ENCODE results near the gene DDX51.

The DDX51 gene

DNA sequence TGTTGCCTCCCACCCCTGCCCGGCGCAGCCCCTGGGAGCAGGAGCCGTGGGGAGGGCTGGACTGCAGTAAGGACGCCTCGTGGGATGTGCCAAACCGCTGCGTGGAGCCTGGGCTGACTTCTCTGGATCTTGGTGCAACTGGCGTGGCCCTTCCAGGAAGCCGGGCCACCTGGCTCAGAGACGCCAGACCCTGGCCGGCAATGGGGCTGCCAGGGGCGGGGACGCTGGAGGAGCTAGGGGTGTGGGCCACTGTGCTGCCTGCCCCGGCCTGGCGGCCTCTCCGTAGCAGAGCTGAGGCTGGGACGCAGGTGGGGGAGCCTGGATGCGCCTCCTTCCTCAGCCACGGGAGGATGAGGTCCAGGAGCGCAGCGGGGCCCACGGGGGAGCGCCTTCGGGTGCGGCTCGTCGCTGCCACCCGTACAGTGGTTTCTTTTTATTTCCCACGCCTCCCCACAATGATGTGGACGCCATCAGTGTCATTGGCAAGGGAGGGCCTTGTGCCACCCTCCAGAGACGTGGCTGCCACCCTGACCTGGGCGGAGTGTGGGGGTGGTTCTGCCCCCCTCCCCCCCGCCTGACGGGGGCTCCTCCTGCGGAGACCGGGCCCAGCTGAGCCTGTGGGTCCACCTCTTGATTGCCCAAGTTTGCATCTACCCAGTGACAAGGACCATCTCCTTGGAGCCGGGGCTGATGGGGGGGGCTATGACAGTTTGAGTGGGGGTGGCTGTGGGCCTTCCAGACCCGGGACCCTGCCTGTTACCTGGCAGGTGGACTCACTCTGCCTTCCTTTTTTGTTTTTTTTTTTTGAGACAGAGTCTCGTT is 11.3 kb downstream of the DDX51 start:
- no peak overlapping the region for H3K23ac ChIP-seq (ENCODE audit: low read length)
- no peak overlapping the region for H2BK120ac ChIP-seq (ENCODE audit: low read depth, low read length)
- no peak overlapping the region for H3K4me2 ChIP-seq (ENCODE audit: low read length)
- DNase-seq, result no peak
- H3K4ac ChIP-seq (ENCODE audit: low read depth, low read length), result no peak overlapping the region
- no peak overlapping the region for H3K56ac ChIP-seq (ENCODE audit: low read length)
- no peak overlapping the region for H4K5ac ChIP-seq (ENCODE audit: low read length)
- H3K27ac ChIP-seq (ENCODE audit: low read depth, low read length), result no peak overlapping the region
- H3K36me3 ChIP-seq (ENCODE audit: control insufficient read depth, insufficient read depth, low read length), result no peaks in the 10 kb centered on the region
- no peaks in the 10 kb centered on the region for H3K79me2 ChIP-seq (ENCODE audit: control insufficient read depth, insufficient read depth, low read length)
- H3K4me1 ChIP-seq (ENCODE audit: control insufficient read depth, low read depth, low read length), result no peaks in the 10 kb centered on the region
- no peak overlapping the region for H4K8ac ChIP-seq (ENCODE audit: low read depth, low read length)
- H2BK15ac ChIP-seq (replicated peaks; ENCODE audit: low read depth), result no peak overlapping the region
- H3K9ac ChIP-seq (ENCODE audit: low read length), result no peak overlapping the region
- no CpG with 5 or more reads among the region's 39 CpGs for WGBS (ENCODE audit: extremely low coverage, insufficient coverage, low lambda C conversion rate)
- H2AK5ac ChIP-seq (ENCODE audit: low read length), result no peak overlapping the region
- no peak overlapping the region for H2BK5ac ChIP-seq (ENCODE audit: low read length)
- no peak overlapping the region for H3K18ac ChIP-seq (ENCODE audit: low read length)
- H3K27me3 ChIP-seq (ENCODE audit: insufficient read depth, low read length, poor library complexity), result no peaks in the 10 kb centered on the region
- H3K79me1 ChIP-seq (ENCODE audit: low read length), result no peaks in the 10 kb centered on the region
- H3K4me3 ChIP-seq (ENCODE audit: low read length), result no peak overlapping the region

DNA sequence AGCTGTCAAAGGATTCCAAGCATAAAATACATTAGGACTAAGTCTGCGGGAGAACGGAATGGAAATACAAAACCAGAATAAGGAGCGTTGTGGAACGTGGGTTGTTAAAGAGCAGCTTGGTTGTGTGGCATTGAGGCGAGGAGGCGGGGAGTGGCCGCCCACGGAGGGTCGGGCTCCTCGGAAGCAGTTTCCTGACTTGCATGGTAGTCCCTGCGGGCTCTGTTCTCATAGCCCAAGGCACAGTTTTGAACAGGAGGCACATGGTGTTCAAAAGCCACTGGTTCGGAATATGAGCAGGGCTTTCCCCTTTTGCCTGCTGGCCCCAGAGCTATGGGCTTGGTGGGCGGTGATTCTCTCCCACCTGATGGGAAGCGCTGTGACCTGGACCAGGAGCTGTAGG is 12.2 kb downstream of the DDX51 start:
- 100% methylated on average over 3 of the region's 14 CpGs for WGBS (ENCODE audit: extremely low coverage, insufficient coverage, low lambda C conversion rate)
- no peak overlapping the region for H2BK120ac ChIP-seq (ENCODE audit: low read depth, low read length)
- DNase-seq, result no peak

DNA sequence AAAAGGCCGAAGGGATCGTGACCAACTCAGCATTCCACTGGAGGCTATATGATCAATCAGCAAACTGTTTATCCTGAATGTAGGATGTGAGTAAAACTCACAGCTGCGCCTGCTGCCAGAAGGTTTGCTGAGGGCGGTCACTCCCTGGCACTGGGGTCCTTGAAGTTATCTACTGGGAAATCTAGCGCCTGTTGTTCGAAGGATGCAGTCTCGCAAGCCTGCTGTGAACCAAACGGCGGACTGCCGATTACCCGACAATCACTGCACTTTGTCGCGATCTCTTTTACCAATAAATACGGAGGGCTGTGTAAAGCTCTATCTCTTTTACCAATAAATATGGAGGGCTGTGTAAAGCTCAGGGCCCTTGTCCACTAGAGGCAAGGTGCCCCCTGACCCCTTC is 12.9 kb downstream of the DDX51 start:
- Histone ChIP-seq H3K27ac (ENCODE audit: low read depth, low read length) (no peak overlapping the region), H3K23ac (ENCODE audit: low read length) (no peak overlapping the region), H3K4me2 (ENCODE audit: low read length) (no peak overlapping the region), H3K4ac (ENCODE audit: low read depth, low read length) (no peak overlapping the region), H3K56ac (ENCODE audit: low read length) (no peak overlapping the region), H2BK15ac (replicated peaks; ENCODE audit: low read depth) (no peak overlapping the region), H3K4me1 (ENCODE audit: control insufficient read depth, low read depth, low read length) (no peaks in the 10 kb centered on the region), H3K27me3 (ENCODE audit: insufficient read depth, low read length, poor library complexity) (no peaks in the 10 kb centered on the region), H3K36me3 (ENCODE audit: control insufficient read depth, insufficient read depth, low read length) (peaks cover 7% of the 10 kb centered on the region), H2AK5ac (ENCODE audit: low read length) (no peak overlapping the region), H2BK5ac (ENCODE audit: low read length) (no peak overlapping the region), H3K79me1 (ENCODE audit: low read length) (no peaks in the 10 kb centered on the region), H4K5ac (ENCODE audit: low read length) (no peak overlapping the region), H3K4me3 (ENCODE audit: low read length) (no peak overlapping the region), H4K8ac (ENCODE audit: low read depth, low read length) (no peak overlapping the region), H3K18ac (ENCODE audit: low read length) (no peak overlapping the region), H3K79me2 (ENCODE audit: control insufficient read depth, insufficient read depth, low read length) (no peaks in the 10 kb centered on the region), H2BK120ac (ENCODE audit: low read depth, low read length) (no peak overlapping the region), H3K9ac (ENCODE audit: low read length) (no peak overlapping the region)
- DNase-seq, result no peak
- no CpG with 5 or more reads among the region's 14 CpGs for WGBS (ENCODE audit: extremely low coverage, insufficient coverage, low lambda C conversion rate)

More for the DNA sequence above, 12.2 kb downstream of the DDX51 start:
- H3K79me1 ChIP-seq (ENCODE audit: low read length), result no peaks in the 10 kb centered on the region
- H3K56ac ChIP-seq (ENCODE audit: low read length), result no peak overlapping the region
- H3K23ac ChIP-seq (ENCODE audit: low read length), result no peak overlapping the region
- no peak overlapping the region for H4K8ac ChIP-seq (ENCODE audit: low read depth, low read length)
- H3K4ac ChIP-seq (ENCODE audit: low read depth, low read length), result no peak overlapping the region
- no peak overlapping the region for H3K4me2 ChIP-seq (ENCODE audit: low read length)
- no peaks in the 10 kb centered on the region for H3K27me3 ChIP-seq (ENCODE audit: insufficient read depth, low read length, poor library complexity)
- no peak overlapping the region for H2BK5ac ChIP-seq (ENCODE audit: low read length)
- no peak overlapping the region for H2AK5ac ChIP-seq (ENCODE audit: low read length)
- no peak overlapping the region for H4K5ac ChIP-seq (ENCODE audit: low read length)
- no peaks in the 10 kb centered on the region for H3K4me1 ChIP-seq (ENCODE audit: control insufficient read depth, low read depth, low read length)
- H2BK15ac ChIP-seq (replicated peaks; ENCODE audit: low read depth), result no peak overlapping the region
- no peak overlapping the region for H3K27ac ChIP-seq (ENCODE audit: low read depth, low read length)
- peaks cover 1% of the 10 kb centered on the region for H3K36me3 ChIP-seq (ENCODE audit: control insufficient read depth, insufficient read depth, low read length)
- no peak overlapping the region for H3K9ac ChIP-seq (ENCODE audit: low read length)
- no peak overlapping the region for H3K18ac ChIP-seq (ENCODE audit: low read length)
- no peak overlapping the region for H3K4me3 ChIP-seq (ENCODE audit: low read length)
- no peaks in the 10 kb centered on the region for H3K79me2 ChIP-seq (ENCODE audit: control insufficient read depth, insufficient read depth, low read length)

DNA sequence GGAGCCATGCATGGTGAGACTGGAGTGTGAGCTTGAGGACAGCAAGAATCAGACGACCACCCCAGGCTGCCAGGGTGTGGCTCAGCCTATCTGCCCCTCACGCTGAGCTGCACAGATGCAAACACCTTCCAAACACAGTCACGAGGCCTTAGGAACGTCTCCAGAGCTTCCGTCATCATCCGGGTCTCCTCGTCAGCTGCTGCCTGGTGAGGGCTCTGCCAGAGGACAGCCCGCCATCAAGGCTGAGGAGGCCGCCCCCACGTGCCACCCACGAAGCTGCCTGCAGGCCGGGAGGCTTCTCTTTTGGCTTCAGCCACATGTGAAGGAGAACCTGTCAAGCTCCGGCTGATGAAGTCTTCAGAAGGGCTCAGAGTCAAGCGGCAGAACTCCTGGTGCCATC is 13.4 kb downstream of the DDX51 start:
- Histone ChIP-seq H3K9ac (ENCODE audit: low read length) (no peak overlapping the region), H3K27me3 (ENCODE audit: insufficient read depth, low read length, poor library complexity) (no peaks in the 10 kb centered on the region), H2BK5ac (ENCODE audit: low read length) (no peak overlapping the region), H3K79me2 (ENCODE audit: control insufficient read depth, insufficient read depth, low read length) (no peaks in the 10 kb centered on the region), H3K23ac (ENCODE audit: low read length) (no peak overlapping the region), H3K56ac (ENCODE audit: low read length) (no peak overlapping the region), H3K18ac (ENCODE audit: low read length) (no peak overlapping the region), H3K36me3 (ENCODE audit: control insufficient read depth, insufficient read depth, low read length) (peaks cover 9% of the 10 kb centered on the region), H3K4me2 (ENCODE audit: low read length) (no peak overlapping the region), H3K4ac (ENCODE audit: low read depth, low read length) (no peak overlapping the region), H3K4me1 (ENCODE audit: control insufficient read depth, low read depth, low read length) (no peaks in the 10 kb centered on the region), H3K27ac (ENCODE audit: low read depth, low read length) (no peak overlapping the region), H2BK120ac (ENCODE audit: low read depth, low read length) (no peak overlapping the region), H3K79me1 (ENCODE audit: low read length) (no peaks in the 10 kb centered on the region), H3K4me3 (ENCODE audit: low read length) (no peak overlapping the region), H4K5ac (ENCODE audit: low read length) (no peak overlapping the region), H2AK5ac (ENCODE audit: low read length) (no peak overlapping the region), H4K8ac (ENCODE audit: low read depth, low read length) (no peak overlapping the region), H2BK15ac (replicated peaks; ENCODE audit: low read depth) (no peak overlapping the region)
- DNase-seq, result no peak
- WGBS (ENCODE audit: extremely low coverage, insufficient coverage, low lambda C conversion rate), result no CpG with 5 or more reads among the region's 14 CpGs

DNA sequence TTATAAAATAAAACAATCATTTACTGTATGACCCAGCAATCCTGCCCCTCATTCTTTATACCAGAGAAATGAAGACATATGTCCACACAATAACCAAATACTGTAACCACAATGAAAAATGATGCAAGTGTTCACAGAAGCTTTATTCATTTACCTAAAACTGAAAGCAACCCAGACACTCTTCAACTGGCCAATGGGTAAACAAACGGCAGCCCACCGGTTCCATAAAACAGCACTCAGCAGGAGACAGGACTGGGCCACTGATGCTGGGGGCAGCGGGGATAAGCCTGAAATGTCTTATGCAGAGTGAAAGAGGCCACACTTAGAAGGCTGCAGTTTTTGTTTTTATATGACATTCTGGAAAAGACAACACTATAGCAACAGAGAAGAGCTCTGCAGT is 15.1 kb downstream of the DDX51 start:
- WGBS (ENCODE audit: extremely low coverage, insufficient coverage, low lambda C conversion rate), result no CpG with 5 or more reads among the region's 3 CpGs
- peaks cover 10% of the 10 kb centered on the region for H3K36me3 ChIP-seq (ENCODE audit: control insufficient read depth, insufficient read depth, low read length)

DNA sequence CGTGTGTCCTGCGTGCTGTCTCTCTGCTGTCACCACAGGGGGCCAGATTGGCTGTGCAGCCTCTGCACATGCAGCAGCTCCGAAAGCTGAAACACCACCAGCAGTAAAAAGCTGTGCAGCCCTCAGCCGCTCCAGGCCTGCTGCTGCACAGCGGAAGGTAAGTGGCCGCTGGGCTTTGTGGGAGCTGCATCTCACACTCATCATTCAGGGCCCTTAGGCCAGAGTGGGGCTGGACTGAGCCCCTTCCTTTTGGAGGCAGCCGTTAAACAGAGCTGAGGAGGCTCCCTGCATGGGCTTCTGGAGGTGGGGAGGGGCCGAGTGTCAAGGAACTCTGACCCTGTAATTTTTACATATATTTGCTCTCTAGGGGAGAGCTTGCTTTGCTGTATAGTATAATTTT is 17.1 kb downstream of the DDX51 start:
- no peak overlapping the region for H3K4me2 ChIP-seq (ENCODE audit: low read length)
- H3K9ac ChIP-seq (ENCODE audit: low read length), result no peak overlapping the region
- H3K36me3 ChIP-seq (ENCODE audit: control insufficient read depth, insufficient read depth, low read length), result peaks cover 10% of the 10 kb centered on the region
- no peaks in the 10 kb centered on the region for H3K4me1 ChIP-seq (ENCODE audit: control insufficient read depth, low read depth, low read length)
- H3K79me1 ChIP-seq (ENCODE audit: low read length), result no peaks in the 10 kb centered on the region
- H3K27me3 ChIP-seq (ENCODE audit: insufficient read depth, low read length, poor library complexity), result no peaks in the 10 kb centered on the region
- no peak overlapping the region for H4K8ac ChIP-seq (ENCODE audit: low read depth, low read length)
- H3K56ac ChIP-seq (ENCODE audit: low read length), result no peak overlapping the region
- H2AK5ac ChIP-seq (ENCODE audit: low read length), result no peak overlapping the region
- H3K23ac ChIP-seq (ENCODE audit: low read length), result no peak overlapping the region
- no peak overlapping the region for H3K4ac ChIP-seq (ENCODE audit: low read depth, low read length)
- no CpG with 5 or more reads among the region's 8 CpGs for WGBS (ENCODE audit: extremely low coverage, insufficient coverage, low lambda C conversion rate)
- H3K18ac ChIP-seq (ENCODE audit: low read length), result no peak overlapping the region
- no peak overlapping the region for H2BK5ac ChIP-seq (ENCODE audit: low read length)
- no peak for DNase-seq
- no peak overlapping the region for H3K27ac ChIP-seq (ENCODE audit: low read depth, low read length)
- no peak overlapping the region for H4K5ac ChIP-seq (ENCODE audit: low read length)
- H2BK15ac ChIP-seq (replicated peaks; ENCODE audit: low read depth), result no peak overlapping the region
- H3K4me3 ChIP-seq (ENCODE audit: low read length), result no peak overlapping the region
- no peak overlapping the region for H2BK120ac ChIP-seq (ENCODE audit: low read depth, low read length)
- H3K79me2 ChIP-seq (ENCODE audit: control insufficient read depth, insufficient read depth, low read length), result no peaks in the 10 kb centered on the region

More for the DNA sequence above, 15.1 kb downstream of the DDX51 start:
- no peaks in the 10 kb centered on the region for H3K79me1 ChIP-seq (ENCODE audit: low read length)
- H3K4me3 ChIP-seq (ENCODE audit: low read length), result no peak overlapping the region
- no peaks in the 10 kb centered on the region for H3K79me2 ChIP-seq (ENCODE audit: control insufficient read depth, insufficient read depth, low read length)
- H3K18ac ChIP-seq (ENCODE audit: low read length), result no peak overlapping the region
- no peak for DNase-seq
- H3K23ac ChIP-seq (ENCODE audit: low read length), result no peak overlapping the region
- H3K27me3 ChIP-seq (ENCODE audit: insufficient read depth, low read length, poor library complexity), result no peaks in the 10 kb centered on the region
- H2BK120ac ChIP-seq (ENCODE audit: low read depth, low read length), result no peak overlapping the region
- no peak overlapping the region for H2BK5ac ChIP-seq (ENCODE audit: low read length)
- no peak overlapping the region for H4K5ac ChIP-seq (ENCODE audit: low read length)
- H3K4ac ChIP-seq (ENCODE audit: low read depth, low read length), result no peak overlapping the region
- no peak overlapping the region for H2BK15ac ChIP-seq (replicated peaks; ENCODE audit: low read depth)
- no peak overlapping the region for H3K27ac ChIP-seq (ENCODE audit: low read depth, low read length)
- no peak overlapping the region for H3K9ac ChIP-seq (ENCODE audit: low read length)
- no peak overlapping the region for H3K4me2 ChIP-seq (ENCODE audit: low read length)
- no peaks in the 10 kb centered on the region for H3K4me1 ChIP-seq (ENCODE audit: control insufficient read depth, low read depth, low read length)
- H2AK5ac ChIP-seq (ENCODE audit: low read length), result no peak overlapping the region
- H3K56ac ChIP-seq (ENCODE audit: low read length), result no peak overlapping the region
- no peak overlapping the region for H4K8ac ChIP-seq (ENCODE audit: low read depth, low read length)

Measured in mesendoderm (in vitro differentiated cells).